IMR-90 (cell line): ENCODE measurements around the gene TAF9. TPM values are rescaled to one million over a fixed set of nuclear protein-coding genes. Genes with fewer than 3 reads are reported as not detected.

Experiments used
- ATAC-seq: fragments of 200-7000 bp; cut with Tn5 transposase; 2 replicates; pipeline ENCODE4 v1.9.1; 2020; ENCODE audit warnings: low read depth, mild to moderate bottlenecking, moderate library complexity
- BruUV-seq: library from RNA; stranded (reverse); fragments of 400-500 nt; replicated peaks from 2 replicates; lab custom pipeline; 2021; lab: Mats Ljungman, UMichigan
- CTCF ChIA-PET: fragments of 300-600 bp; formaldehyde crosslinking; extraction: SDS; loops from one replicate; lab custom pipeline; 2021; ENCODE audit warnings: antibody characterized with exemption; lab: Yijun Ruan, JAX
- POLR2A ChIA-PET: fragments of 300-600 bp; sonication (Branson Sonifier 250); formaldehyde crosslinking; loops from one replicate; lab custom pipeline; 2022; ENCODE audit warnings: antibody characterized with exemption; ENCODE audit not compliant: unreplicated experiment; lab: Charles Lee
- DNase-seq: peaks from one replicate; pipeline ENCODE4 v3.0.0; 2013
- H2AFZ ChIP-seq: replicated peaks from 2 replicates; pipeline ENCODE3; 2013; ENCODE audit warnings: low read length, mild to moderate bottlenecking; ENCODE audit not compliant: poor library complexity
- H2AK5ac ChIP-seq: 2 replicates; pipeline ENCODE4 v1.6.1; 2013; ENCODE audit warnings: low read depth, low read length, inconsistent platforms
- H2AK9ac ChIP-seq: replicated peaks from 2 replicates; pipeline ENCODE3; 2013; ENCODE audit warnings: mild to moderate bottlenecking, low read depth, low read length, moderate library complexity; ENCODE audit not compliant: poor library complexity
- H2BK120ac ChIP-seq: 2 replicates; pipeline ENCODE4 v1.6.1; 2013; ENCODE audit warnings: low read depth, low read length, inconsistent platforms
- H2BK15ac ChIP-seq: 3 replicates; pipeline ENCODE4 v1.6.1; 2013; ENCODE audit warnings: low read depth, low read length, inconsistent platforms
- H2BK20ac ChIP-seq: 2 replicates; pipeline ENCODE4 v1.6.1; 2013; ENCODE audit warnings: low read depth, mild to moderate bottlenecking, inconsistent platforms, low read length, moderate library complexity
- H2BK5ac ChIP-seq: 2 replicates; pipeline ENCODE4 v1.6.1; 2013; ENCODE audit warnings: mild to moderate bottlenecking, low read depth, low read length, inconsistent platforms; ENCODE audit not compliant: poor library complexity, severe bottlenecking
- H3K14ac ChIP-seq: replicated peaks from 2 replicates; pipeline ENCODE4 v1.6.1; 2013; ENCODE audit warnings: low read depth, low read length, inconsistent platforms
- H3K18ac ChIP-seq: 2 replicates; pipeline ENCODE4 v1.6.1; 2013; ENCODE audit warnings: low read depth, low read length, control low read depth
- H3K23ac ChIP-seq: 2 replicates; pipeline ENCODE4 v1.6.1; 2013; ENCODE audit warnings: low read depth, low read length, inconsistent platforms
- H3K27ac ChIP-seq: 2 replicates; pipeline ENCODE4 v1.5.1; 2013; ENCODE audit warnings: mild to moderate bottlenecking, control low read depth, low read length; ENCODE audit not compliant: insufficient read depth
- H3K27me3 ChIP-seq: 2 replicates; pipeline ENCODE4 v1.6.1; 2013; ENCODE audit warnings: low read length; ENCODE audit not compliant: control insufficient read depth, insufficient read depth
- H3K36me3 ChIP-seq: 2 replicates; pipeline ENCODE4 v1.6.1; 2013; ENCODE audit warnings: low read length, mixed read lengths; ENCODE audit not compliant: control insufficient read depth, insufficient read depth
- H3K4ac ChIP-seq: 2 replicates; pipeline ENCODE4 v1.6.1; 2013; ENCODE audit warnings: low read depth, low read length, inconsistent platforms
- H3K4me1 ChIP-seq: 2 replicates; pipeline ENCODE4 v1.6.1; 2013; ENCODE audit warnings: low read length, mixed read lengths; ENCODE audit not compliant: control insufficient read depth, insufficient read depth
- H3K4me2 ChIP-seq: 2 replicates; pipeline ENCODE4 v1.6.1; 2013; ENCODE audit warnings: low read depth, mild to moderate bottlenecking, control low read depth, low read length, moderate library complexity
- H3K4me3 ChIP-seq: 2 replicates; pipeline ENCODE4 v1.5.1; 2013; ENCODE audit warnings: low read depth, mild to moderate bottlenecking, control low read depth, low read length, moderate library complexity; ENCODE audit not compliant: insufficient read depth
- H3K56ac ChIP-seq: 2 replicates; pipeline ENCODE4 v1.6.1; 2013; ENCODE audit warnings: low read length, inconsistent platforms; ENCODE audit not compliant: insufficient read depth; ENCODE audit errors: extremely low read depth
- H3K79me1 ChIP-seq, 2 experiments: 2 replicates each; pipeline ENCODE4 v1.6.1; 2013; ENCODE audit warnings: low read length in 2 of 2, inconsistent platforms in 1 of 2, low read depth in 1 of 2
- H3K9ac ChIP-seq: 2 replicates; pipeline ENCODE4 v1.6.1; 2013; ENCODE audit warnings: low read depth, low read length, control low read depth
- H3K9me1 ChIP-seq: 2 replicates; pipeline ENCODE4 v1.6.1; 2013; ENCODE audit warnings: low read length, inconsistent platforms; ENCODE audit not compliant: insufficient read depth
- H3K9me3 ChIP-seq: 2 replicates; pipeline ENCODE4 v1.6.1; 2013; ENCODE audit warnings: low read length; ENCODE audit not compliant: control insufficient read depth, insufficient read depth
- H4K20me1 ChIP-seq: 2 replicates; pipeline ENCODE4 v1.6.1; 2013; ENCODE audit warnings: low read length, inconsistent platforms; ENCODE audit not compliant: insufficient read depth
- H4K5ac ChIP-seq: 2 replicates; pipeline ENCODE4 v1.6.1; 2013; ENCODE audit warnings: mild to moderate bottlenecking, low read depth, low read length, control low read depth
- H4K8ac ChIP-seq, 2 experiments: 2 replicates each; pipeline ENCODE4 v1.6.1; 2013; ENCODE audit warnings: low read depth in 2 of 2, low read length in 2 of 2, control low read depth in 1 of 2, inconsistent platforms in 1 of 2
- H4K91ac ChIP-seq: 2 replicates; pipeline ENCODE4 v1.6.1; 2013; ENCODE audit warnings: low read depth, low read length, inconsistent platforms; ENCODE audit not compliant: insufficient read depth
- CTCF ChIP-seq: conservative IDR thresholded peaks from 2 replicates; pipeline ENCODE4 v1.5.1; 2012; ENCODE audit warnings: mild to moderate bottlenecking, low read depth, low read length, improper control_type of control experiment
- RAD21 ChIP-seq: IDR thresholded peaks from 2 replicates; pipeline ENCODE4 v1.6.1; 2012; ENCODE audit warnings: low read length, improper control_type of control experiment
- SMC3 ChIP-seq: fragments of 150-350 bp; IDR thresholded peaks from 2 replicates; pipeline ENCODE4 v1.6.1; 2016; ENCODE audit warnings: low read depth, mild to moderate bottlenecking, antibody characterized with exemption, low read length, moderate library complexity
- USF2 ChIP-seq: fragments of 150-350 bp; IDR thresholded peaks from 2 replicates; pipeline ENCODE4 v1.6.1; 2017; ENCODE audit warnings: mild to moderate bottlenecking, antibody characterized with exemption, low read length, low read depth
- WGBS, 2 experiments: methylation state at CpG; one replicate each; pipeline versions ENCODE4 v1.1.5 to v1.1.7; 2013; ENCODE audit warnings: missing lambda C conversion rate in 2 of 2; ENCODE audit not compliant: insufficient read length in 1 of 2; ENCODE audit errors: extremely low coverage in 2 of 2; 5-methylcytosine and 5-hydroxymethylcytosine counted together
- dilution Hi-C: fragments of 300-500 bp; cut with HindIII; formaldehyde crosslinking; loops from one replicate; pipeline ENCODE4 v1.14.3; 2018; ENCODE audit warnings: low sequenced_read_pairs; ENCODE audit not compliant: unreplicated experiment
- in situ Hi-C: fragments of 300-500 bp; cut with MboI; formaldehyde crosslinking; loops from 3 replicates; pipeline ENCODE4 v1.14.3; 2019; ENCODE audit warnings: low sequenced_read_pairs, inconsistent platforms, mixed read lengths
- intact Hi-C: fragments of 100-400 bp; cut with micrococcal nuclease; formaldehyde crosslinking; loops from 2 replicates; pipeline ENCODE4 v1.10.0; 2022
- polyA plus RNA-seq, 3 experiments: library from polyadenylated mRNA; depleted of rRNA; stranded (reverse); fragments of >200 nt; gene quantifications; 2 replicates each; pipeline ENCODE4 v1.2.3, GENCODE V29; 2012; ENCODE audit warnings: low replicate concordance in 1 of 3
- total RNA-seq: library from RNA; depleted of rRNA; stranded (reverse); fragments of >200 nt; gene quantifications from 2 replicates; pipeline ENCODE4 v1.2.3, GENCODE V29; 2012

The TAF9 gene
- total and polyA plus RNA-seq, 2 of the 4 experiments (the other 2 are of a cell fraction): 107 to 127 TPM

- DNase-seq: peak; percentile 76
- Histone ChIP-seq H4K20me1 (no peaks in the 10 kb centered on the region), H3K9me3 (no peaks in the 10 kb centered on the region), H3K9ac (no peak overlapping the region), H4K91ac (no peak overlapping the region), H3K9me1 (peaks cover 4% of the 10 kb centered on the region; the same call in 1 of the 2 replicates), H3K4me1 (peaks cover 3% of the 10 kb centered on the region), H3K14ac (no peak overlapping the region), H3K23ac (no peak overlapping the region), H4K5ac (no peak overlapping the region), H3K56ac (no peak overlapping the region), H3K18ac (no peak overlapping the region), H3K27me3 (no peaks in the 10 kb centered on the region), H3K4ac (no peak overlapping the region), H3K4me2 (no peak overlapping the region), H2AK5ac (no peak overlapping the region), H2BK120ac (no peak overlapping the region), H2AK9ac (no peak overlapping the region), H3K79me1 (peaks cover 0 to 3% of the 10 kb centered on the region in 2 experiments; a peak in 1 of 4 replicates), H3K36me3 (no peaks in the 10 kb centered on the region), H2AFZ (peak overlapping the region; percentile 74), H2BK5ac (no peak overlapping the region), H4K8ac (peak overlapping the region in 1 of 2 experiments; percentile 43; a peak in 1 of 4 replicates), H3K27ac (no peak overlapping the region), H3K4me3 (no peak overlapping the region), H2BK20ac (no peak overlapping the region), H2BK15ac (no peak overlapping the region)
- dilution Hi-C loops (no loop called here), intact Hi-C loops (loop anchor here (1.0 to 5.0 kb wide), 4 partner anchors 98 to 292 kb away; partner anchors contain the start of gene CENPH), in situ Hi-C loops (loop anchor here (10.0 kb wide), 1 partner anchor 220 kb away; no protein-coding TSS in a partner anchor)
- ChIA-PET CTCF (interaction anchor here (0.6 to 1.8 kb wide), 8 partner anchors 8 to 610 kb away, joined by 3 to 6 read pairs (median 3); partner anchors contain the start of gene SLC30A5), POLR2A (no interaction called here)
- TF ChIP-seq SMC3 (peak; percentile 82), RAD21 (peak; percentile 77), USF2 (no peak), CTCF (peak; percentile 86)
- 0% methylated on average over 2 of the region's 18 CpGs; no CpG with 5 or more reads in 1 of the 2 experiments for WGBS, 2 experiments
- peak; percentile 95 for ATAC-seq
- no TSS peak for BruUV-seq
These were observed 34.5 kb downstream of the TAF9 start for GRCh38 chr5:69334793-69335268.
